GM12878 (cell line): Measurements from ENCODE around the gene MIA2. TPM values are rescaled to one million over a fixed set of nuclear protein-coding genes. Genes with fewer than 3 reads are reported as not detected.
"Not testable (repeated sequence)": the region's sequence is repeated elsewhere in the genome, so short reads cannot be mapped to it uniquely, and the experiment has no call there.

Experiments used
- ATAC-seq: fragments of 200-7000 bp; cut with Tn5 transposase; 3 replicates; pipeline ENCODE4 v1.9.1; 2020; ENCODE audit warnings: mild to moderate bottlenecking, moderate library complexity
- BruUV-seq: library from RNA; stranded (reverse); fragments of 400-500 nt; replicated peaks from 2 replicates; lab custom pipeline; 2021; lab: Mats Ljungman, UMichigan
- CTCF ChIA-PET: fragments of 300-600 bp; sonication (Branson Sonifier 250); formaldehyde crosslinking; extraction: SDS; loops from one replicate; lab custom pipeline; 2021; ENCODE audit warnings: inconsistent platforms; lab: Yijun Ruan, JAX
- POLR2A ChIA-PET: fragments of 350-600 bp; formaldehyde crosslinking; extraction: SDS; loops from one replicate; lab custom pipeline; 2021; ENCODE audit warnings: inconsistent platforms; lab: Charles Lee
- RAD21 ChIA-PET: fragments of 300-600 bp; sonication (Branson Sonifier 250); formaldehyde crosslinking; loops from one replicate; lab custom pipeline; 2023; ENCODE audit warnings: antibody characterized with exemption; ENCODE audit not compliant: unreplicated experiment; lab: Charles Lee
- SMC1A ChIA-PET: fragments of 300-600 bp; sonication (Branson Sonifier 250); formaldehyde crosslinking; loops from one replicate; lab custom pipeline; 2023; ENCODE audit not compliant: unreplicated experiment, uncharacterized antibody; lab: Charles Lee
- DNase-seq: peaks from one replicate; pipeline ENCODE4 v3.0.0-alpha.2; 2011; ENCODE audit warnings: low read depth, low spot score
- FAIRE-seq: peaks from 3 replicates; lab custom pipeline; 2011; peaks lifted over from hg19 to GRCh38; lab: Jason Lieb, UNC
- H2AFZ ChIP-seq: 2 replicates; pipeline ENCODE4 v1.6.0; 2011; ENCODE audit warnings: low read depth, low read length, control low read depth; ENCODE audit not compliant: control insufficient read depth
- H3K27ac ChIP-seq: 2 replicates; pipeline ENCODE4 v1.5.1; 2011; ENCODE audit warnings: control low read depth; ENCODE audit not compliant: control insufficient read depth, insufficient read depth
- H3K27me3 ChIP-seq, 2 experiments: replicated peaks in 1 of 2; 2 replicates each; pipeline versions ENCODE4 v1.6.0 to v1.6.1; 2011; ENCODE audit warnings: low read length in 1 of 2; ENCODE audit not compliant: control insufficient read depth in 2 of 2, insufficient read depth in 2 of 2
- H3K36me3 ChIP-seq, 2 experiments: 2 replicates each; pipeline ENCODE4 v1.5.1; 2011; ENCODE audit warnings: low read length in 1 of 2; ENCODE audit not compliant: control insufficient read depth in 2 of 2, insufficient read depth in 2 of 2
- H3K4me1 ChIP-seq: 2 replicates; pipeline ENCODE4 v1.6.1; 2011; ENCODE audit warnings: mild to moderate bottlenecking, low read length, moderate library complexity, mixed read lengths; ENCODE audit not compliant: control insufficient read depth, insufficient read depth
- H3K4me2 ChIP-seq: 2 replicates; pipeline ENCODE4 v1.6.0; 2011; ENCODE audit warnings: control low read depth; ENCODE audit not compliant: control insufficient read depth, insufficient read depth
- H3K4me3 ChIP-seq: fragments of 200-600 bp; sonication (generic); 2 replicates; pipeline ENCODE4 v1.5.1; 2016
- H3K79me2 ChIP-seq: 2 replicates; pipeline ENCODE4 v1.6.0; 2011; ENCODE audit warnings: low read length; ENCODE audit not compliant: control insufficient read depth, insufficient read depth
- H3K9ac ChIP-seq: 2 replicates; pipeline ENCODE4 v1.8.0; 2011; ENCODE audit warnings: low read length, control low read depth, mixed read lengths; ENCODE audit not compliant: control insufficient read depth, insufficient read depth
- H3K9me3 ChIP-seq: replicated peaks from 3 replicates; pipeline ENCODE4 v1.5.1; 2011; ENCODE audit warnings: mild to moderate bottlenecking, low read length; ENCODE audit not compliant: control insufficient read depth, insufficient read depth
- H4K20me1 ChIP-seq: 2 replicates; pipeline ENCODE4 v1.6.0; 2011; ENCODE audit not compliant: control insufficient read depth, insufficient read depth
- POLR2AphosphoS2 ChIP-seq: IDR thresholded peaks from 2 replicates; pipeline ENCODE4 v1.6.1; 2011; ENCODE audit warnings: low read depth, mild to moderate bottlenecking, low read length, improper control_type of control experiment, moderate library complexity
- WGBS: methylation state at CpG from one replicate; pipeline ENCODE4 v1.1.6; 2016; ENCODE audit warnings: low lambda C conversion rate; ENCODE audit not compliant: insufficient replicate concordance, insufficient coverage; ENCODE audit errors: missing lambda C conversion rate; 5-methylcytosine and 5-hydroxymethylcytosine counted together
- in situ Hi-C: fragments of 300-500 bp; cut with MboI; formaldehyde crosslinking; loops from 9 replicates; pipeline ENCODE4 v1.14.3; 2018; ENCODE audit warnings: mixed read lengths
- intact Hi-C: fragments of 100-400 bp; cut with micrococcal nuclease; formaldehyde crosslinking; loops from one replicate; pipeline ENCODE4 v1.14.2; 2022; ENCODE audit not compliant: unreplicated experiment
- polyA plus RNA-seq, 11 experiments: library from polyadenylated mRNA; depleted of rRNA in 4 of 11; unstranded in 6 of 11; stranded (reverse) in 5 of 11; fragments of >200 nt; fragmentation: Nextera tagmentation in 4 of 11; fragmentation: Illumina TruSeq in 1 of 11; extraction: Ambion mirVana in 4 of 11; extraction: Trizol in 1 of 11; gene quantifications; 1 replicate in 1 of 11; 2 replicates in 10 of 11; pipeline versions ENCODE4 v1.2.1 to v1.2.3, GENCODE V29; 2011 to 2016; ENCODE audit warnings: inconsistent platforms in 2 of 11, missing spikeins in 2 of 11, low read depth in 1 of 11
- total RNA-seq, 4 experiments: library from RNA; depleted of rRNA in 3 of 4; stranded (reverse); fragments of >200 nt in 3 of 4; fragmentation: Illumina TruSeq in 1 of 4; extraction: Trizol in 1 of 4; gene quantifications; 2 replicates each; pipeline versions ENCODE4 v1.2.1 to v1.2.3, GENCODE V29; 2013 to 2021
- TF ChIP-seq, protein P1 (sequence below): fragments of 450-650 bp; conservative IDR thresholded peaks from 2 replicates; pipeline ENCODE4 v1.6.1; 2017; ENCODE audit warnings: mild to moderate bottlenecking, moderate library complexity

Gene MIA2
- total and polyA plus RNA-seq, 10 of the 15 experiments (the other 5 are each of a cell fraction or from before 2014, with no cell fraction given): 6.3 to 36.8 (median 17.1) TPM

DNA sequence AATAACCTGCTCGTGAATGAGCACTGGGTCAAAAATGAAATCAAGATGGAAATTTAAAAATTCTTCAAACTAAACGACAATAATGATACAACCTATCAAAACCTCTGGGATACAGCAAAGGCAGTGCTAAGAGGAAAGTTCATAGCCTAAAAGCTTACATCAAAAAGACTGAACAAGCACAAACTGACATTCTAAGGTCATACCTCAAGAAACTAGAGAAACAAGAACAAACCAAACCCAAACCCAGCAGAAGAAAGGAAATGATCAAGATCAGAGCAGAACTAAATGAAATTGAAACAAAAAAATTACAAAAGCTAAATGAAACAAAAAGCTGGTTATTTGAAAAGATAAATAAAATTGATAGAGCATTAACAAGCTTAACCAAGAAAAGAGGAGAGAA, 26.3 kb upstream of the MIA2 start:
- DNase-seq, H3K27ac ChIP-seq, H3K9ac ChIP-seq, H3K4me3 ChIP-seq, BruUV-seq, H3K4me2 ChIP-seq, intact Hi-C loops, H3K9me3 ChIP-seq, FAIRE-seq, in situ Hi-C loops, H3K4me1 ChIP-seq, H2AFZ ChIP-seq, CTCF ChIA-PET, POLR2A ChIA-PET, H3K36me3 ChIP-seq, ATAC-seq, H4K20me1 ChIP-seq, H3K79me2 ChIP-seq, H3K27me3 ChIP-seq: not testable (repeated sequence)
- SMC1A ChIA-PET: interaction anchor here (0.9 to 1.3 kb wide), 2 partner anchors 15 to 17 kb away, joined by 3 to 4 read pairs; no protein-coding TSS in a partner anchor
- WGBS: 22% methylated on average over 2 of the region's 2 CpGs
- RAD21 ChIA-PET: interaction anchor here (0.6 kb wide), 1 partner anchor 172 kb away, joined by 3 read pairs; no protein-coding TSS in a partner anchor

DNA sequence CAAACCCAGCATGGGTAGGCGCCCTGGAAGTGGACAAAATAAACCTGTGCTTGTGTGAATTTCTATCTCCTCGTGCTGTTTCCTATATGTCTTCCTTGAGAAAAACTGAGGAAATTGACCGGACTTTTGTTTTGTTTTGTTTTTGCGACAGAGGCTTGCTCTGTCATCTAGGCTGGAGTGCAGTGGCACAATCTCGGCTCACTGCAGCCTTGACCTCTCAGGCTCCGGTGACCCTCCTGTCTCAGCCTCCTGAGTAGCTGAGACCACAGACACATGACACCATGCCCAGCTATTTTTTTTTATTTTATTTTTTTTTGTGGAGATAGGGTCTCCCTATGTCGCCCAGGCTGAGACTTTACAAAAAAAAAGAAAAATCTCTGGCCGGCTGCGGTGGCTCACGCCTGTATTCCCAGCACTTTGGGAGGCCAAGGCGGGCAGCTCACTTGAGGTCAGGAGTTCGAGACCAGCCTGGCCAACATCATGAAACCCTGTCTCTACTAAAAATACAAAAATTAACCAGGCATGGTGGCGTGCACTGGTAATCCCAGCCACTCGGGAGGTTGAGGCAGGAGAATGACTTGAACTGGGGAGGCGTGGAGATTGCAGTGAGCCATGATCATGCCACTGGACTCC, 22.5 kb upstream of the MIA2 start:
- no peak overlapping the region for H3K4me3 ChIP-seq
- intact Hi-C loops (no loop called here), in situ Hi-C loops (no loop called here)
- ChIA-PET CTCF (interaction anchor here (0.6 kb wide), 1 partner anchor 271 kb away, joined by 5 read pairs; no protein-coding TSS in a partner anchor), POLR2A (no interaction called here), SMC1A (no interaction called here), RAD21 (no interaction called here)
- H3K79me2 ChIP-seq: no peaks in the 10 kb centered on the region
- H2AFZ ChIP-seq: no peak overlapping the region
- no peaks in the 10 kb centered on the region for H4K20me1 ChIP-seq
- BruUV-seq: no TSS peak
- no peaks in the 10 kb centered on the region for H3K27me3 ChIP-seq
- no peak overlapping the region for H3K4me2 ChIP-seq
- H3K36me3 ChIP-seq: no peaks in the 10 kb centered on the region
- ATAC-seq (no peak), DNase-seq (no peak), FAIRE-seq (no peak)
- H3K9me3 ChIP-seq: no peaks in the 10 kb centered on the region
- no peak overlapping the region for H3K9ac ChIP-seq
- WGBS: 65% methylated on average over 15 of the region's 15 CpGs
- H3K4me1 ChIP-seq: no peaks in the 10 kb centered on the region
- TF ChIP-seq POLR2AphosphoS2: no peak
- TF ChIP-seq, protein P1, sequence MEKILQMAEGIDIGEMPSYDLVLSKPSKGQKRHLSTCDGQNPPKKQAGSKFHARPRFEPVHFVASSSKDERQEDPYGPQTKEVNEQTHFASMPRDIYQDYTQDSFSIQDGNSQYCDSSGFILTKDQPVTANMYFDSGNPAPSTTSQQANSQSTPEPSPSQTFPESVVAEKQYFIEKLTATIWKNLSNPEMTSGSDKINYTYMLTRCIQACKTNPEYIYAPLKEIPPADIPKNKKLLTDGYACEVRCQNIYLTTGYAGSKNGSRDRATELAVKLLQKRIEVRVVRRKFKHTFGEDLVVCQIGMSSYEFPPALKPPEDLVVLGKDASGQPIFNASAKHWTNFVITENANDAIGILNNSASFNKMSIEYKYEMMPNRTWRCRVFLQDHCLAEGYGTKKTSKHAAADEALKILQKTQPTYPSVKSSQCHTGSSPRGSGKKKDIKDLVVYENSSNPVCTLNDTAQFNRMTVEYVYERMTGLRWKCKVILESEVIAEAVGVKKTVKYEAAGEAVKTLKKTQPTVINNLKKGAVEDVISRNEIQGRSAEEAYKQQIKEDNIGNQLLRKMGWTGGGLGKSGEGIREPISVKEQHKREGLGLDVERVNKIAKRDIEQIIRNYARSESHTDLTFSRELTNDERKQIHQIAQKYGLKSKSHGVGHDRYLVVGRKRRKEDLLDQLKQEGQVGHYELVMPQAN: no peak
- H3K27ac ChIP-seq: no peak overlapping the region
